WI38 (cell line): ENCODE measurements around the gene BEX3.
"Not testable (repeated sequence)": the region's sequence is repeated elsewhere in the genome, so short reads cannot be mapped to it uniquely, and the experiment has no call there.

Experiments
- H3K4me3 ChIP-seq: 2 replicates; pipeline ENCODE4 v1.5.1; 2011; ENCODE audit warnings: low read depth, mild to moderate bottlenecking, control low read depth, low read length
- CTCF ChIP-seq: IDR thresholded peaks from 2 replicates; pipeline ENCODE4 v1.5.1; 2012; ENCODE audit warnings: low read depth, mild to moderate bottlenecking, control low read depth, low read length

BEX3 gene

GRCh38 chrX:103376979-103377324 lies 614 bp downstream of the BEX3 start:
- no peak for TF ChIP-seq CTCF

DNA sequence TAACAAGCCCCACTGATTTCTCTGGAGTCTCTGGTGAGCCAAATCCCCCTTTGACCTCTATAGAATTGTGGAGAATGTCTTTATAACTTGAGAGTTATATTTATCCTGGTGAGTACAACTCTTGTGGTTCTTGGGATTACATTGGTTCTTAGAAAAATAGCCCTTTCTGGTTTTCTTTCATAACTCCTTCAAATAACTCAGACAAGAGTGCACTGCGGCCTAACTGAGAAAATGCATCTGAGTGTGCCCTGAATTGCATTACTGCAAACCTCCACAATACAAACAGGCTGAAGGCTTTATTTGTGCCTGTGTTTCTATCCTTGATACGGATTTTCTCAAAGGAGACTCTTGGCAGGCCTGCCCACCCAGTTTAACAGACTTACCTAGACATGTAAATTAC lies 2.7 kb downstream of the BEX3 start:
- no peak overlapping the region for H3K4me3 ChIP-seq
- TF ChIP-seq CTCF = no peak

More at GRCh38 chrX:103376979-103377324, 614 bp downstream of the BEX3 start:
- peak overlapping the region; percentile 70 for H3K4me3 ChIP-seq

GRCh38 chrX:103382877-103383276 lies 6.5 kb downstream of the BEX3 start:
- no peak overlapping the region for H3K4me3 ChIP-seq
- TF ChIP-seq CTCF = no peak

GRCh38 chrX:103384672-103385071 lies 8.3 kb downstream of the BEX3 start:
- no peak overlapping the region for H3K4me3 ChIP-seq
- TF ChIP-seq CTCF = no peak

DNA sequence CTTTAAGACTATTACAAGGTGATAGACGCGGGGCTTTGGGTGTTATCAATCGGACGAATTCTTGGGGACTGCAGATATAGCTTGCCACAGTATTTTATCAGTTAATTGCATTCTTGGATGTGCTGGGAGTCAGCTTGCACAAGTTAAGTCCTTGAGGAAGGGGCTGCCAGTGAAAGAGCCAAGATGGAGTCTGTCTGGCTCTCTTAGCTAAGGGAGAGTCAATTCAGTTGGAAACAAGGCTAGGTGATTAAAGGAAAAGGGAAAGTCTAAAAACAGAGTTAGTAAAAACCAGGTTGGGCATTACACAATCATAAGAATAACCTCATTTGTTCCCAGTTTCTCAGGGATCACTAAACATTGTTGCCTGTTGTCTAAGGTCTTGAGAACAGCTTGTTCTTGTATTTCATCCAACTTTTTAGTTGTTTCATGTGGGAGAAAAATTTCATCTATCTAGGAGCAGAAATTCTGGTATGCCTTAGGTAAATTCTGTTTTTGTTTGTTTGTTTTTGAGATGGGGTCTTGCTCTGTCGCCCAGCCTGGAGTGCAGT lies 9.0 kb downstream of the BEX3 start:
- not testable (repeated sequence) for H3K4me3 ChIP-seq

DNA sequence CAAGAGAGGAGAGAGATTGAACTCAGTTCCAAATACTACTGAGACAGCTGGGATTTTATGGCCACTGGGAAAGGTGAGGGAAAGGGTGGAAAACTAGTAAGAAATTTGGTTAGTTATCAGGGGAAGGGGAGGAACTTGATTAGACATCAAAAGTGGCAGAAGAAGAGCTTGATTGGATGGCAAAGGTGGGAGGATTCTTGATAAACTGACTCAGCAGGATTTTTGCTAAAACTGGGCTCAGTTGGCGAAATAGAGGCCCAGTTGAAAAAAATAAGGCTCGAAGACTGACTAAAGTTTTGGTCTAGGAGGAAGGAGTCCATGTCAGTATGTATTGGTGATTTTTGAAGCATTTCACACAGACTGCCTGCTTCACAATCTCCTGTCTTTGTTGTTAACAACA lies 10.0 kb downstream of the BEX3 start:
- H3K4me3 ChIP-seq = no peak overlapping the region
- no peak for TF ChIP-seq CTCF

GRCh38 chrX:103393487-103393886 lies 17.1 kb downstream of the BEX3 start:
- TF ChIP-seq CTCF = no peak
- H3K4me3 ChIP-seq = no peak overlapping the region

DNA sequence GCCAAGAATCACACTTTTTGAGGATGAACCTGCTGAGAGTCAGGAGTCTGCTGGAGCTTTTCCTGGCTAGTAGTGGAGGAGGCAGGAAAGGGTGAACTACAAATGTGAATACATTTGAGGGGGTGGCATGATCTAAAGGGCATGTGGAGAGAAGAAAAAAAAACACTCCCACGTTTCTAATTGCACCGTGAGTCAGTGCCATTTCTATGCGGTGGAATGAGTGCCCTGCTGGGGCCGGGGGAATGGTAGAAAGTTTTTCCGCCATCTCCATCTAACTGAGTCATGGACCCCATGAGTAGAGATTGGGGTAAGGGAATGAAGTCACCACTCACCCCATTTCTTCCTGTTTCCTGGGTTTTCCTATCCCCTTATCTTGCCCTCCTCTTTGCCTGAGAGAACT lies 19.8 kb downstream of the BEX3 start:
- no peak overlapping the region for H3K4me3 ChIP-seq
- TF ChIP-seq CTCF = no peak
